BE2C (cell line): Measurements from ENCODE around the gene NCF2.

Experiments
- DNase-seq: peaks from one replicate; pipeline ENCODE4 v3.0.0-alpha.2; 2020
- H3K27me3 ChIP-seq: fragments of 250-450 bp; sonication (Bioruptor Pico); 2 replicates; pipeline ENCODE4 v1.5.1; 2020; ENCODE audit warnings: mild to moderate bottlenecking
- H3K36me3 ChIP-seq: fragments of 250-450 bp; sonication (Bioruptor Pico); 2 replicates; pipeline ENCODE4 v1.5.1; 2020; ENCODE audit warnings: mild to moderate bottlenecking
- H3K4me1 ChIP-seq: fragments of 250-450 bp; sonication (Bioruptor Pico); 2 replicates; pipeline ENCODE4 v1.5.1; 2020
- H3K4me3 ChIP-seq: 2 replicates; pipeline ENCODE4 v1.5.1; 2011; ENCODE audit warnings: low read depth, low read length
- H3K9me3 ChIP-seq: fragments of 250-450 bp; sonication (Bioruptor Pico); 2 replicates; pipeline ENCODE4 v1.5.1; 2020
- CTCF ChIP-seq: IDR thresholded peaks from 2 replicates; pipeline ENCODE4 v1.5.1; 2012; ENCODE audit warnings: mild to moderate bottlenecking, low read depth, low read length

Gene NCF2

DNA sequence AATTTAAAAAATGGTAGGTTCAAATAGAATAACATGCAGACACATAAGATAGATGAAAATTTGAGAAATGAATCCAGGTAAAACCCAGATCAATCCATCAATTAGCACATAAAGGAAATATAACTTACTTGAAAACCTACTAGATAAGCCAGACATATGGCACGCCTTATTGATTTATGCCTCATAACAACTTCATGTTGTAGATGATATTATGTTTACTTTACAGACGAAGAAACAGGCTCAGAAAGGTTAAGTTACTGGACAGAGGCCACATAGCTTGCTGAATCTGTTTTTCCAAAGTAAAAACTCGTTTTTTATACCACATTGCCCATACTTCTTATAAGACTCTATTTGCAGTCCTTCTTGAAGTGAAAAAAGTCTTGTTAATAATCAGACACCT, 22.1 kb upstream of the NCF2 start:
- Histone ChIP-seq H3K4me1 (no peaks in the 10 kb centered on the region), H3K4me3 (no peak overlapping the region), H3K9me3 (no peaks in the 10 kb centered on the region), H3K36me3 (no peaks in the 10 kb centered on the region), H3K27me3 (no peaks in the 10 kb centered on the region)
- no peak for TF ChIP-seq CTCF
- DNase-seq = no peak

DNA sequence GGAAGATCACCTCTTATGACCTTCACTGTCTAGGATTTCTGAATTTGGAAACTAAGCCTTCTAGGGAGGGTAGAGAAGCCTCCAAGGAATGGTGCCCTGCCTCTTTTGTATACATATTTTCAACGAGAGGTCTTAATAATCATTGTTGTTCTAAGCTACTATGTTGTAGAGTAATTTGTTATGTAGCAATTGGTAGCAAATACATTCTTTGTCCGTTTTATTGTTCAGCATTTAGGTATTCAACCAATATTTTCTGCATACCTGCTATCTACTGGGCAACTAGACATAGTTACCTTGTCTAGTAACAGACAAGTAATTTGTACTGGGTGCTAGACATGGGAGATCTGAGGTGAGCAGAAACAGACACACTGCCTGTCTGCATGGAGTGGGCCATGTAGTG, 20.8 kb upstream of the NCF2 start:
- Histone ChIP-seq H3K4me3 (no peak overlapping the region), H3K4me1 (no peaks in the 10 kb centered on the region), H3K36me3 (no peaks in the 10 kb centered on the region), H3K9me3 (no peaks in the 10 kb centered on the region), H3K27me3 (no peaks in the 10 kb centered on the region)
- DNase-seq = no peak
- TF ChIP-seq CTCF = no peak

- Histone ChIP-seq H3K4me3 (no peak overlapping the region), H3K4me1 (no peaks in the 10 kb centered on the region), H3K36me3 (no peaks in the 10 kb centered on the region), H3K27me3 (no peaks in the 10 kb centered on the region), H3K9me3 (no peaks in the 10 kb centered on the region)
- no peak for DNase-seq
- no peak for TF ChIP-seq CTCF
Measured at GRCh38 chr1:183609759-183610452, 19.6 kb upstream of the NCF2 start.

DNA sequence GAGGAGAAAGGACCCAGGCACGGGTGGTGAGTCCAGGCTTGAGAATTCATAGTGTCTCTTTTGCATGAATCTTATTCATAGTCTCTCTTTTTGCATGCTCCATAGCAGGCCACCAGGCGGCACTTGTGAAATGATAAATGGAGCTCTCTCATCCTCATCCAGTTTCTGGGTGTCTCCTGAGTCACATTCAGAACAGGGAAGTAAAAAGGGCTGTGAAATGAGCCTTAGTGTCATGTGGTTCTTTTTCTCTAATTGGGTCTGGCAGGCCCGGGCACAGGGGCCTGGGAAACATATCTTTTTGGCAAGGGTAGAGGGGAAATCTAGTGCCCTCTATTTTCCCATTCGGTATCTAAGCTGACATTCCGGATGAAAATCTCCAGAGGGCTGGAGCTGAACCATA, 19.1 kb upstream of the NCF2 start:
- H3K4me3 ChIP-seq = no peak overlapping the region

DNA sequence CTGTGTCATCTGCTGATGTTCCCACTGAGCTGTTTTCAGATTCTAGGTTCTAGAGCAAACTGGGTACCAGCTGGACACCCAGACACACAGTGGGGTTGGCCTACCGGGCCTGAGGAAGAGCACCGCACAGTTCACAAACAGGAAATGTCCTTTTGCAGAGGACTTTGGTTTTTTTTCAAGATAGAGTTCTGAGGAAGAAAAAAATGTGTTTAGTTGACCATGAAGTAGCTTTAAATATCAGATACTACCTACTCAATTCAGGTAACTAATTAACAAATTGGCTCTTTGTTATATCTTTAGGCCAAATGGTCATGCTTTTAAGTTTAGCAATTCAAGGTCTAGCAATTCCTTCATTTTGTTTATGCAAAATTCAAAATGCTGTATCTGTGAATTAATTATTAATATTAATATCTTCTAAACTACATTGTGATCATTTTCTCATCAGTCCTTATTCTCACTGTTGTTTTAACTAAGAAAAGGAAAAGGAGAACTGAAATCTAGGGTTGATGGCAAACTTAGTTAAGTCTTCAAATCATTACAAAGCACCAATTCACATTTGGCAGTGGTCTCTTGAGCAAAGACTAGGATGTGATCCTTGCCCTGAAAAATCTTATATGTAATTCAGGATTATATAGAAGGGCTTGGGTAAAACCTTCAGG, 17.2 kb upstream of the NCF2 start:
- H3K4me3 ChIP-seq = no peak overlapping the region
- no peak for TF ChIP-seq CTCF
- H3K4me1 ChIP-seq = no peaks in the 10 kb centered on the region
- no peaks in the 10 kb centered on the region for H3K36me3 ChIP-seq
- no peaks in the 10 kb centered on the region for H3K27me3 ChIP-seq
- H3K9me3 ChIP-seq = no peaks in the 10 kb centered on the region
- no peak for DNase-seq

More for the DNA sequence above, 19.1 kb upstream of the NCF2 start:
- TF ChIP-seq CTCF = peak; percentile 66
- Histone ChIP-seq H3K4me1 (no peaks in the 10 kb centered on the region), H3K27me3 (no peaks in the 10 kb centered on the region), H3K36me3 (no peaks in the 10 kb centered on the region), H3K9me3 (no peaks in the 10 kb centered on the region)
- DNase-seq = peak; percentile 37

- no peaks in the 10 kb centered on the region for H3K4me1 ChIP-seq
Measured at GRCh38 chr1:183605904-183606303, 15.6 kb upstream of the NCF2 start.

More at GRCh38 chr1:183605904-183606303, 15.6 kb upstream of the NCF2 start:
- Histone ChIP-seq H3K27me3 (no peaks in the 10 kb centered on the region), H3K4me3 (no peak overlapping the region), H3K36me3 (no peaks in the 10 kb centered on the region), H3K9me3 (no peaks in the 10 kb centered on the region)
- no peak for TF ChIP-seq CTCF
- DNase-seq = no peak
